GM18526 (cell line): ENCODE measurements around the gene HTT.

Source experiments
- POLR2A ChIP-seq: IDR thresholded peaks from 3 replicates; pipeline ENCODE4 v1.6.1; 2011; ENCODE audit not compliant: insufficient read length; ENCODE audit errors: extremely low read depth

Gene HTT

GRCh38 chr4:3041192-3042142 lies 33.0 kb upstream of the HTT start:
- peak; percentile 17 for TF ChIP-seq POLR2A

- TF ChIP-seq POLR2A = no peak
Measured at GRCh38 chr4:3042226-3042625, 32.3 kb upstream of the HTT start.

- no peak for TF ChIP-seq POLR2A
Measured at GRCh38 chr4:3043282-3044020, 31.0 kb upstream of the HTT start.

GRCh38 chr4:3044870-3045819 lies 29.3 kb upstream of the HTT start:
- no peak for TF ChIP-seq POLR2A

GRCh38 chr4:3046162-3046561 lies 28.3 kb upstream of the HTT start:
- no peak for TF ChIP-seq POLR2A

GRCh38 chr4:3046623-3047022 lies 27.9 kb upstream of the HTT start:
- TF ChIP-seq POLR2A = no peak

GRCh38 chr4:3047464-3048286 lies 26.8 kb upstream of the HTT start:
- TF ChIP-seq POLR2A = no peak

GRCh38 chr4:3054169-3054759 lies 20.2 kb upstream of the HTT start:
- no peak for TF ChIP-seq POLR2A

- TF ChIP-seq POLR2A = no peak
Measured at GRCh38 chr4:3059943-3060342, 14.5 kb upstream of the HTT start.

- TF ChIP-seq POLR2A = no peak
Measured at GRCh38 chr4:3060946-3061345, 13.5 kb upstream of the HTT start.

GRCh38 chr4:3062471-3062870 lies 12.0 kb upstream of the HTT start:
- TF ChIP-seq POLR2A = no peak

- no peak for TF ChIP-seq POLR2A
Measured at GRCh38 chr4:3065551-3065950, 8.9 kb upstream of the HTT start.

GRCh38 chr4:3066836-3067400 lies 7.6 kb upstream of the HTT start:
- TF ChIP-seq POLR2A = no peak
